ENCODE data around the gene SOCS2.
"Not testable (repeated sequence)": the region's sequence is repeated elsewhere in the genome, so short reads cannot be mapped to it uniquely, and the experiment has no call there.

The SOCS2 gene

GRCh38 chr12:93595351-93595750 lies 22.9 kb downstream of the SOCS2 start:
- DNase-seq: no peak

DNA sequence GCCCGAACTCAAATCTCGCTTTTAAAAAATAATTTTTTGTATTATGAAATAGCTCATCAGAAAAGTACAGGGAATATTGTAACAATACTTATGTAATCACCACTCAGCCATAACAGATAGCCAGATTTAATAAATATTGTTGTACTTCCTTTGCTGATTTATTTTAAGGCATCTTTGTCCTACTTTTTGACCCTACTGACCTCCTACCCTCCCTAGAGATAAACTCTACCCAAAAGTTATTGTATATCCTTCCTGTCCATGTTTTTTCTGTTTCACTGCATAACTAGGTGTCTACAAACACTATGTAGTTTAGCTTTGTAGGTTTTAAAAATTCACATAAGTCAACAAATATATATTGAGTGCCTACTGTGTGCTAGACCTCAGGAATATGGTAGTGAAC lies 25.1 kb downstream of the SOCS2 start:
- no peak for DNase-seq

GRCh38 chr12:93599192-93599591 lies 26.7 kb downstream of the SOCS2 start:
- DNase-seq: no peak

GRCh38 chr12:93601591-93601990 lies 29.1 kb downstream of the SOCS2 start:
- no peak for DNase-seq

DNA sequence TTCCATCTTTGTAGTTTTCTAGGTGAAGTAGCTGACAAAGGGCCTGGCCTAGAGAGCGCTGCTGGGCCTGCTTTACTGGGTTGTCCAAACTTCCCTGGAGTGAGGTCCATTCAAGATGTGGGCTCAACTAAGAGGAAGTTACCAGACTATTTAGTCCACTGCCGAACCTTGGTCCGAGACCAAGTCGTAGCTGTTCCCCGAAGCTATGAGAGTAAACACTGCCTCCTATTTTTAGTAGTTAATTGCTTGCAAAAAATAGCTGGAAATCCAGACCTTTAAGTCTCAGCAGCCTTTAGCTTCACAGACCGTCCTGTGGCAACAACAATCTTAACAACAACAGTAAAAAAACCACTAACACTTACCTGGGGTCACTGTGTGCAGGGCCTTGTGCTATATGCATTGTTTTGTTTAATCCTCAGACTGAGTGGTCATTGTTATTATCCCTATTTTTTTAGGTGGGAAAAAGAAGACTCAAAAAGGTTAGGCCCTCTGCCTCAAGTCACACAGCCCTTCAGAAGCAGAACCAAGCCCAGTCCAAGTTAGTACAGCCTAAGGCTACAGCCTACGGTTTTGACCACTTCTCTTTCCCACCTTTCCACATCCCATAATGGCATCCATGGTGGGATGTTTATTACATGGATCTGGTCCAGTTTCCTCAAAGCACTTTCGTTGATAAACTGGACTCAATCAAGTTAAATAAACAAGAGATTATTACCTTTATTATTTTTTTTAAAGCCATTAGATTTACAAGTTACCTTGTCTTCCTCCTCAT lies 30.6 kb downstream of the SOCS2 start:
- no peak for DNase-seq

DNA sequence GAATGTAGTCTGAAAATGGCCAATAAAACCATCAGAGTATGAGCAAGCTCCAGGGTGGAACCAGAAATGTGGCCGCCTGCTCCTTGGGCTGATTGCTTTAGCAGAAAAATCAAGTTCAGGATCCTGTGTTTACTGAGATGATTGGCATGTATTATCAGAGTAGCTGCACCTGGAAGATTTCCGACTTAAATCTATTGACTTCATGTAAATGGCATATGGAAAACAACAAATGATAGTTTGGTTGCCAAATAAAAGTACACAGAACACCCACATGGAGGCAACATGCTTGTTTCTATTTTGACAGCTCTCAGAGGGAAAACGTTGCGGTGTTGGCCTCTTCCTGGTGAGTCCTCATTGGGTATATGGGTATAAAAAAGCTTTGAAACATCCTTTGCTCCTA lies 31.3 kb downstream of the SOCS2 start:
- no peak for DNase-seq

- DNase-seq: no peak
Measured at GRCh38 chr12:93608313-93608712, 35.8 kb downstream of the SOCS2 start.

- DNase-seq: no peak
Measured at GRCh38 chr12:93609281-93610192, 37.1 kb downstream of the SOCS2 start.

DNA sequence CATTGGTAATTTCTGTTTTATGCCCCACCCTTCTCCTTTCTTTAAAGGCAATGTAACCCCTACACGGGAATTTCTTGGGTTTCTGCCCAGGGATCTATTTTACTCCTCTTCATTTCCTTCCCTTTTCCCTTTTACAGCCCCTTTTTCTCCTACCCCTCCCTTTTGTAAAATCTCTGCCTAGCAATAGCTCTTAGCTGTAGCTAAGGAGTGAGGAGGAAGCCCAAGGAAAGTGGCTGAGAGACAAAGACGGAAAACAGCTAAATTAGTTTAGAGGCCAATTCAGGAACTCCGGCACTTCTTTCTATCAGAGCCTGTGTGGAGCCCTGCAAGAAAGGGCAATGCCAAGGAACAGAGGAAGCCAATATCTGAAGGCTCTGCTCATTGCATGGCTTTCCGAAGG lies 40.3 kb downstream of the SOCS2 start:
- no peak for DNase-seq

GRCh38 chr12:93614917-93615596 lies 42.6 kb downstream of the SOCS2 start:
- no peak for DNase-seq

GRCh38 chr12:93616584-93617101 lies 44.2 kb downstream of the SOCS2 start:
- no peak for DNase-seq

- no peak for DNase-seq
Measured at GRCh38 chr12:93618891-93619410, 46.5 kb downstream of the SOCS2 start.

DNA sequence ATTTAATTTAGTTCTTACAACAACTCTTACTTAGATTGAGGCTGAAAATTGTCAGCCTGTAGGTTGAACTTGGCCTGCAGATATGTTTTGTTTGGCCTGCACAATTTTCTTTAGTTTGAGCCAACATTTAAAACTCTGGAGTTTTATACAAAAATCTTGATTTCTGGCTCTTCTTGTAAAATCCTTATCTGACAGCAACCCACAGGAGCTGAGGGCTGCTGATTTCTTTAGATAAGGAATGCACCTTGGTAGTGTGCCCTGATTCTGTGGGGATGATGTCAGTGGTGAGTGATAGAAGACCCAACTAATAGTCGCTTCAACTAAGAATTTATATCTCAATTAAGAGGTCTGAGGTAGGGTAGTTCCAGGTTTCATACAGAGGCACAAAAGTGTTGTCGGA lies 49.5 kb downstream of the SOCS2 start:
- DNase-seq: no peak

GRCh38 chr12:93622485-93622884 lies 50.0 kb downstream of the SOCS2 start:
- DNase-seq: no peak

DNA sequence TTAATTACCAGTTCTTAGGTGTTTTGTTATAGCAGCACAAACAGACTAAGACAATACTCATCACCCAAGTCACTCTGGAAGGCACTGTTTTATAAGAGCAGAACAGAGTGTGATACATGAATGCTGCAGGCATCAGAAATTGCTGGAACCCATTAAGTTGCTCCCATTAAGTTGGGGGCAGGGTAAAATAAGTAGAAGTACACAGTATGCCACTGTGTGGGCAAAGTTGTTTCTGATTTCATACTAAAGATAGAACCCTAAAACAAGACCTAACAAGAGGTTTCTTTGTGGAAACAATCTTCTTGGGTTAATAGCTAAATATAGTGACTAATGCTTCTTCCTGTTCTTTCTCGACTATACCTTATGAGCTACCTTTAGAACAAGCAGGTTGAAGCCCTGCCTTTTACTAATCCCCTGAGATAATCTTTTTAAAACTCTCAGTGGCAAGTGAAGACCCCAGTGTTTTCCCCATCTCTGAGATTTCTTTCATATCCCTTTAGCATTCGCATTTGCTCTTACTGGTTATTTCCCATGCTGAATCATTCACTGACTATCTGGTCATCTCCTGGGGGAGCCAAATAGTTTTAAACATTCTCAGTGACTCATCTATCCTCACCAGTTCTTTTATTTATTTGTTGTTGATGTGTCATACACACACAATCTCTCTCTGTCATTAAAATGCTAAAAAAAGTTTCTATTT lies 52.3 kb downstream of the SOCS2 start:
- DNase-seq: no peak

GRCh38 chr12:93625295-93625645 lies 52.8 kb downstream of the SOCS2 start:
- DNase-seq: not testable (repeated sequence)

DNA sequence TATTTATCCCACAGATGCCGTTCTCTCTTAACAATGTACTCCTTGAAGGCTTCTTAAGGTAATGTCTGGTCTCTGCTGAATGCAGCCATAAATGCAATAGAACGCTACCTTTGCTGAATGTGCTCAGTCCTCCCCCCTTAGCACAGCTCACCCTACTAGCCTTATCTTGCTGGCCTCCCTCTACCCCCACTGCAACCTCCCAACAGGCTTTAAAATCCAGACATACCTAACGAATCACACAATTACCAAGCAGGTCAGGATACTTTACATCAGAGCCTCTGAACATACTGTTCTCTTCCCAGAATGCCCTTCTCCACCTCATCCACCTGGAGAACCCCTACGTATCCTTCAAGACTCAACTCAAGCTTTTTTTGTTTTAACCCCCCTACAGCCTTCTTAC lies 53.7 kb downstream of the SOCS2 start:
- no peak for DNase-seq
